HFF-Myc (cell line): ENCODE results near the gene ADAMTSL4.

ENCODE experiments used
- DNase-seq: peaks from one replicate; pipeline ENCODE4 v3.0.0-alpha.2; 2011; ENCODE audit warnings: low read depth; ENCODE audit errors: extremely low read depth
- H3K4me3 ChIP-seq: replicated peaks from 2 replicates; pipeline ENCODE4 v1.5.1; 2011; ENCODE audit warnings: low read depth, mild to moderate bottlenecking, control low read depth, low read length
- TF ChIP-seq, protein P1 (sequence below): IDR thresholded peaks from 2 replicates; pipeline ENCODE4 v1.5.1; 2012; ENCODE audit warnings: mild to moderate bottlenecking, low read depth, low read length, control low read depth; ENCODE audit errors: missing control alignments

The ADAMTSL4 gene

DNA sequence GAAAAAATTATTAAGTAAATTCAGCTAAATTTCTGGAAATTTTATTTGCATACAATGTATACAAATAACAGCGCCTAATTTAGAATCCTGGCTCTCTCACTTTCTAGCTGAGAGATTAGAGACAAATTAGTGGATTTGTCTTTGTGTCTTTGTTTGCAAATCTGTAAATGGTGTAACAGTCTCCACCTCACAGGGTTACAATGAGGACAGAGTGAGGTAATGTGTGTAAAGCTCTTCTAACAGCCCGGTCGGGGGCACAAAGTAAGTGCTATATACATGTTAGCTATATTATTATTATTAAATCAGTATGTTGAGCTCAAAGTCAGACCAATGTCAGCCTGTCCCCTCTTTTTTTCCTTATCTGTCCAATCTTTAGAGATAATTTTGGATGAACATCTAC lies 5.0 kb upstream of the ADAMTSL4 start:
- TF ChIP-seq, protein P1, sequence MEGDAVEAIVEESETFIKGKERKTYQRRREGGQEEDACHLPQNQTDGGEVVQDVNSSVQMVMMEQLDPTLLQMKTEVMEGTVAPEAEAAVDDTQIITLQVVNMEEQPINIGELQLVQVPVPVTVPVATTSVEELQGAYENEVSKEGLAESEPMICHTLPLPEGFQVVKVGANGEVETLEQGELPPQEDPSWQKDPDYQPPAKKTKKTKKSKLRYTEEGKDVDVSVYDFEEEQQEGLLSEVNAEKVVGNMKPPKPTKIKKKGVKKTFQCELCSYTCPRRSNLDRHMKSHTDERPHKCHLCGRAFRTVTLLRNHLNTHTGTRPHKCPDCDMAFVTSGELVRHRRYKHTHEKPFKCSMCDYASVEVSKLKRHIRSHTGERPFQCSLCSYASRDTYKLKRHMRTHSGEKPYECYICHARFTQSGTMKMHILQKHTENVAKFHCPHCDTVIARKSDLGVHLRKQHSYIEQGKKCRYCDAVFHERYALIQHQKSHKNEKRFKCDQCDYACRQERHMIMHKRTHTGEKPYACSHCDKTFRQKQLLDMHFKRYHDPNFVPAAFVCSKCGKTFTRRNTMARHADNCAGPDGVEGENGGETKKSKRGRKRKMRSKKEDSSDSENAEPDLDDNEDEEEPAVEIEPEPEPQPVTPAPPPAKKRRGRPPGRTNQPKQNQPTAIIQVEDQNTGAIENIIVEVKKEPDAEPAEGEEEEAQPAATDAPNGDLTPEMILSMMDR, result no peak
- H3K4me3 ChIP-seq, result no peak overlapping the region
- DNase-seq, result no peak

DNA sequence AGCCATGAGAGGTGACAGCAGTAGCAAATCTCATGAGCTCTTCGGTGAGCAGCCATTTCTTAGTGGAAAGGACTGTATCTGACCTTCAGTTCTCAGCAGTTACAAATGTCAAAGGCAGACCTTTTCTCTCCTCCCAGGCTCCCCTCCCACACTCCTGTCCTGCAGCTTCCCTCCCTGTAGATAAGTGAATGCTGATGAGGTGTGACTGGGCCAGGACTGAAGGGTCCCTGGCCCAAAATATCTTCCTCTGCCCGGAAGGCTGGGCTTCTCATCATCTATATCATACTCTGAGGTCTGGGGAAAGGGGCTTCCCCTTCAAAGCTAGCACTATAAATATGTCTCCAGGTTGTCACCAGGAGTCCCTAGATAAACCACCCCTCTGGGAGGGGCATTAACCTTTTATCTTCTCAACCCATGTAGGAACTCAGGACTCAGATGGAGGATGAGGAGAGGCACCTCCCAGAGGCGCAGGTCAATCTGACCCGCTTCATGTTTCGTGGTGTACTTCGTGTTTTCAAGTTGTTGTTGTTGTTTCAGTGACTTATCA lies 3.6 kb upstream of the ADAMTSL4 start:
- H3K4me3 ChIP-seq, result no peak overlapping the region
- TF ChIP-seq, protein P1, result no peak
- no peak for DNase-seq

DNA sequence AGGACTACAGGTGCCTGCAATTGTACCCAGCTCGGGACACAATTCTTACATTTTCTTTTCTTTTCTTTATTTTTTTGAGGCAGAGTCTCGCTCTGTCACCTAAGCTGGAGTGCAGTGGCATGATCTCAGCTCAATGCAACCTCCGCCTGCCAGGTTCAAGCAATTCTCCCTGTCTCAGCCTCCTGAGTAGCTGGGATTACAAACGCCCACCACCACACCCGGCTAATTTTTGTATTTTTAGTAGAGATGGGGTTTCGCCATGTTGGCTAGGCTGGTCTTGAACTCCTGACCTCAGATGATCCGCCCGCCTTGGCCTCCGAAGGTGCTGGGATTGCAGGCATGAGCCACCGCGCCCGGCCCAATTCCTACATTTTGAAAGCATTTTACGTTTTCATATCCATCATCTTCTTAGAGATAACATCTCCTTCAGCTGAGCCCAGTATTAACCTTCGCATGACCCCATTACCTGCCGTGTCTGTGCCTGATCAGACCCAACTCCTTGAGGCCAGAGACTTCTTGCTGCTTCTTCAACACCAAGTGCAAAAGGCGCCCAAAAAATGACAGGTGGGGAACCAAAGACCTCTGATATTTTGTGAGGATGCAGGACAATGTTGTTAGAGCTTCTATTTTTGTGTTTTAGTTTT lies 2.8 kb upstream of the ADAMTSL4 start:
- DNase-seq, result no peak
- TF ChIP-seq, protein P1, result no peak
- no peak overlapping the region for H3K4me3 ChIP-seq

DNA sequence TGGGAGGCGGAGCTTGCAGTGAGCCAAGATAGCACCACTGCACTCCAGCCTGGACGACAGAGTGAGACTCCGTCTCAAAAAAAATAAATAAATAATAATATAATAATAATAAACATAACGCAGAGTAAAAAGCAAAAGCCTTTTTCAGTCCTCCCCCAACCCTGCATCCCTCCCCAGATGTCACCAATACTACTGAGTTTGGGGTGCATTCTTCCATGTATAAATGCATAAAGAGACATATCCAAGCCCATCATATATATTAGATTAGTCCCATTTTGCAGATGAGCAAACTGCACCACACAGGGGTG lies 930 bp upstream of the ADAMTSL4 start:
- TF ChIP-seq, protein P1, result no peak
- no peak for DNase-seq
- peak overlapping the region; percentile 42 for H3K4me3 ChIP-seq

DNA sequence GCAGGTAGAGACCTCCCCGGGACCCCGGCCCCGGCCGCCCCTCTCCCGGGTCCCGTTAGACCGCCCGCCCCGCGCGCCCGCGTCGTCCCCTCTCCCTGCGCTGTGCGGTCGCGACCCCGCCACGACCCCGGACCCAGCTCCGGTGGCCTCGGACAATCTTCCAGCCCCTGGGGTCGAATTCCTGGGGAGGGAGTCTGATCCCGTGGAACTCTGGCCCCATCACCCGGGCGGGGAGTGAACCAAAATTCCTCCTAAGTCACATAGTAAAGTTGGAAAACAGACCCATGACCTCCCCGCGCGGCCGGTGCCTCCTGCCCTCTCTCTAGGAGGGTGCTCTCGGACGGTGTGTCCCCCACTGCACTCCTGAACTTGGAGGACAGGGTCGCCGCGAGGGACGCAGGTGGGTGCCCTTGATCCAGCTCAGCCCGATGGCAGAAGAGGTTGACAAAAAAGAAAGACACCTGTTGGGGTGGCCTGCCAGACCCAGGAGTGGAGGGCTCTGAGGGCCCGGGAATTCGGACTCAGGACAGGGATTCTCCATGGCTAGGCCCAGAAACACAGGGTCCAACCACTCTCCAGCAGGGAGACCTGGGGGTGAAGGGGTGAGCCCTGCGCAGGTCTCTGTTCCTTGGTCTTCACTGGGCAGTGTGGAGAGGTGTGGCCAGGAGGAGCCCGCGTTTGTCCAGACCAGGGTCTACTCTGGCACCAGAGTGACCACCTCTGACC lies 451 bp downstream of the ADAMTSL4 start:
- DNase-seq, result no peak
- H3K4me3 ChIP-seq, result peak overlapping the region; percentile 42
- TF ChIP-seq, protein P1, result peak; percentile 5

DNA sequence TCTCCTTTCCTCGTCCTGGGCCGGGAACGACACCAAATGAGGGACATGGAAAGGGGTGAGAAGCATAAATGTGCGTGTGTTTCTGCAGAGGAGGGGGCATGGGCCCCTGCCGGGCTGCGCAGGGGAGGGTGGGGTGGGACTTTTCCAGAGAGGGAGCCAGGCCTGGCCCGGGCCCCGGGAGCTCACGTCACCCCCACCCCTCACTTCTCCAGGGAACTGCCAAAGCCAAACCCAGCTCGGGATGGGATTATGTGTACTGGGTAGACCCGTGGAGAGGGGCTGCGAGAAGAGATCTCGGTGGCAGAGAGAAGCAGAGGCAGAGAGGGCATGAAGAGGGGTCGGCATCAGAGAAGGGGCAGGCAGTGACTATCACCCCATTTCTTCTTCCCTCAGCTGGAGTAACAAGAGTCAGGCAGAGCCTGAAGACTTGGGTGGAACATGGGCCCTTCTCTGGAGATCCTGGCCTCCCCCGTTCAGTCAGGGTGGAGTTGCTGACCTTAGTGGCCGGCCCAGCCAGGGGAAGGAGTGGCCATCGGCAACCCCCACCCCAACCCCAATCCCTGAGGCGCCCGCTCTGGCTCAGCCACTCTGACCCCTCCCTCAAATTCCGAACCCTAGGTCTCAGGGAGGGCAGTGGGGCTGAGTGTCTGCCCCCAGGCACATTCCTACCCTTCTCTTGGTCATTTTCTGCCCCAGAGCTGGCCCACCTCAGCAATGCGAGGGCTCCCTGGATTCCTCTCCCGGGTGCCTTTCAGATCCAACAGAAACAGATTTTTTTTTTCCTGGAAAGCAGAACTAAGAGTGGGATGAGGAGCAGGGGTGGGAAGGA lies 1.2 kb downstream of the ADAMTSL4 start:
- TF ChIP-seq, protein P1, result no peak
- no peak for DNase-seq
- H3K4me3 ChIP-seq, result no peak overlapping the region
